Measurements from ENCODE around the gene DRAP1.
A peak's percentile ranks its signal among the peaks of the same experiment; 100 is the strongest.

Gene DRAP1

DNA sequence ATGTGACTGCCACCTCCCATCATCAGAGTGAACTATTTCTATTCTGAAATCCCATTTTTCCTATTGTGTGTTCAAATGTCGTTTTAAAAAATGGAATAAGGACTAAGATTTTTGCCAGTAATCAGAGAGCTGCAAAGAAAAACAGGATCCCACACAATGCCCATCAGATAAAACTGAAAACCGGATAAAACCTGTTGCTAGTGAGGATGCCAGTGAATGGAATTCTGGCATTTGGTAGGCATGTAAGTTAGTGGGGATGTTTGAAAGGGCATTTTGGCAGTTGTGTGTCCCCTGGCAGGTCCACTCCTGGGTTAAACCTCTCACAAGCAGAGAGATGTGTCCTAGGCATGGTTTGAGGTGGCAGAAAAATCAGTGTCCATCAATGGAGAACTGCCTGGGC, 6.2 kb downstream of the DRAP1 start:
- H3K4me3 Mint-ChIP-seq, result no peak overlapping the region
- H3K4me1 Mint-ChIP-seq (ENCODE audit: low read depth), result peaks cover 29% of the 10 kb centered on the region

DNA sequence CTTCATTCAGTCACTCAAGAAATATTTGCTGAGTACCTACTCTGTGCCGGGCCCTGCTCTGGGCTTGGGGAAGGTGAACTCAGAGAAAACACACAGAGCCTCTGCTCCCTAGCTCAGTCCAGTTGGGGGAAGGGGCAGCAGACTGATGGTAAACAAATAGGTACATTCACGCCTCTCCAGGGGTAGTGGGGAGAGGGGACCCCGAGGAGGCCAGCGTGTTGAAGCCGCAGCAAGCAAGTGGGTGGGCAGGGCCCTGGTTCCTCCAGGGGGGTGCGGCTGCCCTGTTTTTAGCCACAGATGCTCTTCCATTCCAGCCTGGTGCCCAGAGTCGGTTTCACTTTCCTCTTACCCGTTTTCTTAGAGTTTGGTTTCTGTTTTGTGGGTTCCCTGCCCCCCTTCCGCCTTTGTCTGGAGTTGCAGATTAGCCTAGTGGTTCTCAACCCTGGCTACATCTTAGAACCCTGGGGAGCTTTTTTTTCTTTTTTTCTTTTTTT, 8.7 kb downstream of the DRAP1 start:
- Mint-ChIP-seq H3K36me3 (ENCODE audit: low read depth) (peaks cover 9% of the 10 kb centered on the region), H3K4me3 (peak overlapping the region; percentile 70), H3K4me1 (ENCODE audit: low read depth) (peaks cover 31% of the 10 kb centered on the region), H3K27ac (peak overlapping the region; percentile 89), H3K9me3 (no peaks in the 10 kb centered on the region), H3K27me3 (ENCODE audit: low read depth) (no peaks in the 10 kb centered on the region)

More for the DNA sequence above, 6.2 kb downstream of the DRAP1 start:
- Mint-ChIP-seq H3K36me3 (ENCODE audit: low read depth) (peaks cover 19% of the 10 kb centered on the region), H3K9me3 (no peaks in the 10 kb centered on the region), H3K27me3 (ENCODE audit: low read depth) (no peaks in the 10 kb centered on the region), H3K27ac (peak overlapping the region; percentile 20)

DNA sequence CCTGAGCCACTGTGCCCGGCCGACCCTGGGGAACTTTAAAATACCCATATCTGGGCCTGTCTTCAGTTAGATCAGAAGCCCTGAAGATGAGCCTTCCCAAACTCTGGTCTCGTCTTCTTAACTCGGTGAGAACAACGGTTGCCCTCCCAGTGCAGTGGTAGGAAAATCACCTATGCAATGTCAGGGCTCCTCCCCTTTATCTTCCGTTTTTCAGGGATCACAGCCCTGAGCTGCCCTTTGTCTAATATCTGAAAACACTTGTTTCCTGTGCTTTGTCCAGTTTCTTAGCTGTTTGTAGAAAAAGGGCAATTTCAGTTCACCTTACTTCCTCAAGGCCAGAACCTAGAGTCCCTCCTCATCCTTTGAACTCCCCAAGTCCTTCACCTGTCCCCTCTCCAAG, 9.4 kb downstream of the DRAP1 start:
- Mint-ChIP-seq H3K36me3 (ENCODE audit: low read depth) (peaks cover 5% of the 10 kb centered on the region), H3K27me3 (ENCODE audit: low read depth) (no peaks in the 10 kb centered on the region), H3K4me3 (peak overlapping the region; percentile 70), H3K27ac (peak overlapping the region; percentile 89), H3K4me1 (ENCODE audit: low read depth) (peaks cover 31% of the 10 kb centered on the region), H3K9me3 (no peaks in the 10 kb centered on the region)

DNA sequence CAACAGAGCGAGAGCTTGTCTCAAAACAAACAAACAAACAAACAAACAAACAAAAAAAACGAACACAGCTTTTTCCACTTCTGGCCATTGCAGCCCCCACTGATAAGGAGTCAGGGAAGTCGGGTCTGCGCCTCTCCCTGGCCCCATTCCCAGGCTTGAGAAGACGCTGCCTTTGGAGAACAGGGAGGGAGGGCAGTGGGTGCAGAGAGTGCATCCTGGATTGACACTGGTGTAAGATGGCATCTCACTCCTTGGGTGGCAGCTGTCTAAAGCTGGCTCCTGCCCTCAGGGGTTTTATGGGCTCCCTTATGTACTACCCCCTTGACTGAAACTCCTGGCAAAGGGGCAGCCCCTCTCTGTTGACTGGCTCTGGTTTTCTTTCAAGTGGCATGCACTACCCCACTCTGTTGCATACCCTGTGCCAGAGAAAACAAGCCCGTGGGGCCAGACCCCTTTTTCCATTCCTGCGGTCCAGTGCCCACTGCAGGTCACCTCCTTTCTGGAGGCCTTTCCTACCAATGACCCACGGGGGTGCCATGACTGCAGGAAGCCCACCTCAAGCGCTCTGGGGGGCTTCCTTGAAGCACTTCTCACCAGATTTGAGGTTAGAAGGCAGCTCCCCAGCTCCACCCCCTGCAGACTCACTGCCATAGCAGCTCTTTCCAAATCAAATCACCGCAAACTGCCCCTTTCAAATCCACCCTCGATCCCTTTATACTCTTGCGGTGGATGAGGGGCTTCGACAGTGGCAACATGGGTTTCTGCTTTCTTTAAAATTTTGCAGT, 12.7 kb downstream of the DRAP1 start:
- Mint-ChIP-seq H3K4me3 (no peak overlapping the region), H3K9me3 (no peaks in the 10 kb centered on the region), H3K36me3 (ENCODE audit: low read depth) (peaks cover 4% of the 10 kb centered on the region), H3K27ac (peak overlapping the region; percentile 69), H3K4me1 (ENCODE audit: low read depth) (peaks cover 28% of the 10 kb centered on the region), H3K27me3 (ENCODE audit: low read depth) (no peaks in the 10 kb centered on the region)

DNA sequence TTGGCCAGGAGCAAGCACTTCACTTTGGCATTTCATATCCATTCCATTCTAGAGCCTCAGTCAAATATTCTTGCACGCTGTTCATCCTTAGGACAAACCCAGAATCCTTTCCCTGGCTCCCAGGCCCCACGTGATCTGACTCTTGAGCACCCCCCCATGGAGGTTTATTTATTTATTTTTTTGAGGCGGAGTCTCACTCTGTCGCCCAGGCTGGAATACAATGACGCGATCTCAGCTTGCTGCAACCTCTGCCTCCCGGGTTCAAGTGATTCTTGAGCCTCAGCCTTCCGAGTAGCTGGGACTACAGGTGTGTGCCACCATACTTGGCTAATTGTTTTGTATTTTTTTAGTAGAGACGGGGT, 13.3 kb downstream of the DRAP1 start:
- Mint-ChIP-seq H3K4me3 (no peak overlapping the region), H3K36me3 (ENCODE audit: low read depth) (peaks cover 1% of the 10 kb centered on the region), H3K27ac (no peak overlapping the region), H3K27me3 (ENCODE audit: low read depth) (peaks cover 4% of the 10 kb centered on the region), H3K9me3 (no peaks in the 10 kb centered on the region), H3K4me1 (ENCODE audit: low read depth) (peaks cover 23% of the 10 kb centered on the region)

DNA sequence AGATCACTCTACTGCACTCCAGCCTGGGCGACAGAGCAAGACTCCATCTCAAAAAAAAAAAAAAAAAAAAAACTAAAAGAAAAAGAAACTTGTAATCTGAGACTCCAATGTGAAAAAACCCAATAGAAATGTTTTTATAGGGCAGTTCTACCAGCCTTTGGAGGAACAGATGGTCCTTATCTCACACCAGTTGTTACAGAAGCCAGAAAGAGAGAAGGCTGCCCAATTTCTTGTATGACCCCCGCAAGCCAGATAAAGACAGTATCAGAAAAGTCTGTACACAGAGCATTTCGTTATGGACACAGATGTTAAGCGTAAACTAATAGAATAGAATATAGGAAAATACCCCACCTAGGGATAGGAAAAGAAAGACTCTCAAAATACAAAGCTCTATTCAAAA, 14.8 kb downstream of the DRAP1 start:
- H3K27me3 Mint-ChIP-seq (ENCODE audit: low read depth), result peaks cover 11% of the 10 kb centered on the region

DNA sequence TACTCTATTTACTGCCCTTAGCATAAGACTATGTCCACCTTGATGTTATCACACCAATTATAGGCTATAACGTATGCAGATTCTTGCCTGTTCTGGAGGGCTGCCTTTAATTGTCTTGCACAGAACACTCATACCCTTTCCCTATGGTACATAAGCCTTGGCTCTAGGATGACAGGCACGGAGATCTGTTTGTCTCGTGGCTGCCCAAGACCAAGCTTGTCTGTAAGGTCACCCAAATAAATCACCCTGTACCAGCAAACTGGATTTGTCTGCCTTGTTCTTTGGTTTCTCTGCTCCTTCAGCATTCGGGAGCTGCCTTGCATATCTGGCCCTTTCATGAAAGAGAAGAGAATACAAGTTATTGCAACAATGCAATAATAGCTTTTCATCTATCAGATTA, 18.5 kb downstream of the DRAP1 start:
- no peaks in the 10 kb centered on the region for H3K9me3 Mint-ChIP-seq
- H3K4me3 Mint-ChIP-seq, result no peak overlapping the region
- peaks cover 11% of the 10 kb centered on the region for H3K27me3 Mint-ChIP-seq (ENCODE audit: low read depth)
- no peaks in the 10 kb centered on the region for H3K36me3 Mint-ChIP-seq (ENCODE audit: low read depth)
- H3K27ac Mint-ChIP-seq, result no peak overlapping the region
- H3K4me1 Mint-ChIP-seq (ENCODE audit: low read depth), result no peaks in the 10 kb centered on the region

More for the DNA sequence above, 14.8 kb downstream of the DRAP1 start:
- H3K4me1 Mint-ChIP-seq (ENCODE audit: low read depth), result peaks cover 10% of the 10 kb centered on the region
- no peaks in the 10 kb centered on the region for H3K36me3 Mint-ChIP-seq (ENCODE audit: low read depth)
- no peak overlapping the region for H3K27ac Mint-ChIP-seq
- H3K9me3 Mint-ChIP-seq, result no peaks in the 10 kb centered on the region
- no peak overlapping the region for H3K4me3 Mint-ChIP-seq

DNA sequence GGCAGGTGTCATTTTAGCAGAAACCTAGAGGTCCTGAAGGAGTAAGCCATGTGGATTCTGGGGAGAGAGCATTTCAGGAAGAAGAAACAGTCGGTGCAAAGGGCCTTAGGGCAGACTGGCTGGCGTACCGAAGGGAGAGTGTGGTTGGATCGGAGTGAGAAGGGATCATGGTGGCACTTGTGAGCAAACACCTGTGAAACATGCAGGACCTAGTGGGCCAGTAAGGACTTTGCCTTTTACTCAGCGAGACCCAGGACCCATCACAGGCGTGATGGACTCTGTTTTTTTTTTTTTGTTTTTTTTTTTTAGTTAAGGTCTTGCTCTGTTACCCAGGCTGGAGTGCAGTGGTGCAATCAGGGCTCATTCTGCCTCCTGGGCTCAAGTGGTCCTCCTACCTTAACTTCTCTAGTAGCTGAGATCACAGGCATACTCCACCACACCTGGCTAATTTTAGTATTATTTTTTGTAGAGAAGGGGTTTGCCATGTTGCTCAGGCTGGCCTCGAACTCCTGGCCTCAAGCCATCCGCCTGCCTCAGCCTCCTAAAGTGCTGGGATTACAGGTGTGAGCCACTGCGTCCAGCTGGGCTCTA, 22.6 kb downstream of the DRAP1 start:
- H3K36me3 Mint-ChIP-seq (ENCODE audit: low read depth), result no peaks in the 10 kb centered on the region
- H3K27ac Mint-ChIP-seq, result no peak overlapping the region
- H3K9me3 Mint-ChIP-seq, result no peaks in the 10 kb centered on the region
- no peak overlapping the region for H3K4me3 Mint-ChIP-seq
- H3K27me3 Mint-ChIP-seq (ENCODE audit: low read depth), result peaks cover 11% of the 10 kb centered on the region
- no peaks in the 10 kb centered on the region for H3K4me1 Mint-ChIP-seq (ENCODE audit: low read depth)

DNA sequence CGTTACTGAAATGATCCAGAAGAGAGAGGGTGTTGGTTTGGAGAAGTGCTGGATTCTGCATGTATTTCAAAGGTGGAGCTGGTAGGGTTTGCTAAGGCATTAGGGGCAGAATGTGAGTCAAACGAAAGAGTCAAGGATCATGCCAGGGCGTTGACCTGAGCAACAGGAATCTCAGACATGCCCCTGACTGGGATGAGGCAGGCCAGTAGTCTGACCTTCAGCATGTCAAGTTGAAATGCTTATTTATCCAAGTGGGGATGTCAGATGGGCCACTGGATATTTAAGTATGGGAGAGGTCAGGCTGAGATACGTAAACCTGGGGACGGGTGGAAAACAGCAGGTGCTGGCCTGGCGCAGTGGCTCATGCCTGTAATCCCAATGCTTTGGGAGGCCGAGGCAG, 23.3 kb downstream of the DRAP1 start:
- no peak overlapping the region for H3K27ac Mint-ChIP-seq
- H3K4me3 Mint-ChIP-seq, result no peak overlapping the region
- no peaks in the 10 kb centered on the region for H3K36me3 Mint-ChIP-seq (ENCODE audit: low read depth)
- H3K27me3 Mint-ChIP-seq (ENCODE audit: low read depth), result peaks cover 7% of the 10 kb centered on the region
- H3K4me1 Mint-ChIP-seq (ENCODE audit: low read depth), result no peaks in the 10 kb centered on the region
- no peaks in the 10 kb centered on the region for H3K9me3 Mint-ChIP-seq

DNA sequence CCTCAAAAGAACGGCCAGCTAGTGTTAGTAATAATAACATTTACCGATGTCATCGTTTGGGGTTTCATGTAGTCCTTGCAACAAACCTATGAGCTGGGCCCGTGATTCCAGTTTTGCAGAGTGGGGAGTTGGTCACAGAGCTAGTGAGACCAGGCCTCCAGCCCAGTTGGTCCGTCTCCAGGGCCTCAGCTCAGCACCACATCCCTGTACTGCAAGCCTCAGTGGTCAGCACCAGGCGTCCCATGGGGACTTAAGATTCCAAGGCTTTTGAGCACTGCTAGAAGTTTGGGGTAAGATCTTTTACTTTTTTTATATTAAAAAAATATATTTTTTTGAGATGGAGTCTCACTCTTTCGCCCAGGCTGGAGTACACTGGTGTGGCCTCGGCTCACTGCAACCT, 25.0 kb downstream of the DRAP1 start:
- Mint-ChIP-seq H3K27ac (no peak overlapping the region), H3K4me3 (no peak overlapping the region), H3K36me3 (ENCODE audit: low read depth) (no peaks in the 10 kb centered on the region), H3K9me3 (no peaks in the 10 kb centered on the region), H3K27me3 (ENCODE audit: low read depth) (peaks cover 10% of the 10 kb centered on the region), H3K4me1 (ENCODE audit: low read depth) (no peaks in the 10 kb centered on the region)

DNA sequence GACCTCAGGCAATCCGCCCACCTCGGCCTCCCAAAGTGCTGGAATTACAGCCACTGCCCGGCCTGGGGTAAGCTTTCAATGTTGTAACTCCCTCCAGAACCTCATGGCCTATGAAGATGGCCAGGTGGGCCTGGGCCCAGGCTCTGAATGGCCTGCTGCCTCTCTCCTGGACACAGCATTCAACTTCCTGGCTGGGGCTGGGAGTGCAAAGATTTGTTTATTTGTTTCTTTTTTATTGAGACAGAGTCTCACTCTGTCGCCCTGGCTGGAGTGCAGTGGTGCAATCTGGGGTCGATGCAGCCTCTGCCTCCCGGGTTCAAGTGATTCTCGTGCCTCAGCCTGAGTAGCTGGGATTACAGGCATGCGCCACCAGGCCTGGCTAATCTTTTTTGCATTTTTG, 25.5 kb downstream of the DRAP1 start:
- no peaks in the 10 kb centered on the region for H3K9me3 Mint-ChIP-seq
- no peak overlapping the region for H3K4me3 Mint-ChIP-seq
- H3K36me3 Mint-ChIP-seq (ENCODE audit: low read depth), result no peaks in the 10 kb centered on the region
- H3K4me1 Mint-ChIP-seq (ENCODE audit: low read depth), result no peaks in the 10 kb centered on the region
- peaks cover 10% of the 10 kb centered on the region for H3K27me3 Mint-ChIP-seq (ENCODE audit: low read depth)
- H3K27ac Mint-ChIP-seq, result no peak overlapping the region

DNA sequence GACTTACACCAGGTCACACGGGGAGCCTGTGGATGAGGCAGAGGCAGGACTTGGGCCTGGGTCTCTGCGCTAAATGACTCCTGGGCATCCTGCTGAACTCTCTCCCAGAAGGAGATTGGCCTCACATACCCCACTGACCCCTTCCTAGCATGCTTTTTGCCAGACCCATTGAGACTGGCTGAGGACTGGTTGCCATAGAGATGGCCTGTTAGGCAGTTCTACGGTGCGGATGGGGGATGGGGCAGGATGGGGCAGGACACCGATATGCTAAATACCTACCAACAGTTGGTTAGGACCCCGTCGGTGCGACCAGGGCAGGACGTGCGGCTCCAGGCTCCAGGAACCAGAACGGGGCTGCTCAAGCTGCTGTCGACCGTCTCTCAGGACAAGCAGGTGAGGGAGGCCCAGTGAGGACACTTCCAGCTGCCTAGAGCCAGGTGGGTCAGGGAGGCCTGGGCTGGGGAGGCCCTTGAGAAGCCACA, 26.2 kb downstream of the DRAP1 start, which contains the start of gene TSGA10IP:
TSGA10IP (plus strand) TSS at position 51 of the 482 bp plus-strand sequence; CDS start at position 247, 196 bp downstream.
- peaks cover 10% of the 10 kb centered on the region for H3K27me3 Mint-ChIP-seq (ENCODE audit: low read depth)
- no peaks in the 10 kb centered on the region for H3K4me1 Mint-ChIP-seq (ENCODE audit: low read depth)
- no peak within 1 kb of the TSS for H3K4me3 Mint-ChIP-seq
- H3K9me3 Mint-ChIP-seq, result no peaks in the 10 kb centered on the region
- no peaks in the 10 kb centered on the region for H3K36me3 Mint-ChIP-seq (ENCODE audit: low read depth)
- H3K27ac Mint-ChIP-seq, result no peak within 1 kb of the TSS

DNA sequence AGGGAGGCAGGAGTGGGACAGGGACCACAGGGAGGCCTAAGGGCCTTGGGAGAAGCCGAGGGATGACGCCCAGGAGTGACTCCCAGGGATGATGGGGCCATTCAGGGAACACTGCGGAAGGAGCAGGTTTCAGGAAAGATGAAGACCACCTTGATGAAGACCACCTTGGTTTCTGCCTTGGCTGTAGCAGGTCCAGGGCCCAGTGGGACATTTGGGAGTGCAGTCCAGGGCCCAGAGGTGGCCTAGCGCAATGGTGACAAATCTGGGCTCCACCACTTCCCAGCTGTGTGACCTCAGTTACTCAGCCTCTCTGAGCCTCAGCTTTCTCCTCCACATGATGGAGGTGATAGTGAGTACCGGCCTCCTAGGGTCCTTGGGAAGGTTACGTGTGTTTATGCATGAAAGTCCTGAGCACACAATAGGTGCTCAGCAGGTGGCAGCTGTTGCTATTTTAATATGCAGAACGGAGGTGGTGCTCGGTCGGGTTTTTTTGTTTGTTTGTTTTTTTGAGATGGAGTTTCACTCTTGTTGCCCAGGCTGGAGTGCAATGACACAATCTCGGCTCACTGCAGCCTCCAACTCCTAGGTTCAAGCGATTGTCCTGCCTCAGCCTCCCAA, 26.8 kb downstream of the DRAP1 start:
- Mint-ChIP-seq H3K27ac (no peak overlapping the region), H3K4me3 (no peak overlapping the region), H3K36me3 (ENCODE audit: low read depth) (no peaks in the 10 kb centered on the region), H3K4me1 (ENCODE audit: low read depth) (no peaks in the 10 kb centered on the region), H3K9me3 (no peaks in the 10 kb centered on the region), H3K27me3 (ENCODE audit: low read depth) (peaks cover 12% of the 10 kb centered on the region)

DNA sequence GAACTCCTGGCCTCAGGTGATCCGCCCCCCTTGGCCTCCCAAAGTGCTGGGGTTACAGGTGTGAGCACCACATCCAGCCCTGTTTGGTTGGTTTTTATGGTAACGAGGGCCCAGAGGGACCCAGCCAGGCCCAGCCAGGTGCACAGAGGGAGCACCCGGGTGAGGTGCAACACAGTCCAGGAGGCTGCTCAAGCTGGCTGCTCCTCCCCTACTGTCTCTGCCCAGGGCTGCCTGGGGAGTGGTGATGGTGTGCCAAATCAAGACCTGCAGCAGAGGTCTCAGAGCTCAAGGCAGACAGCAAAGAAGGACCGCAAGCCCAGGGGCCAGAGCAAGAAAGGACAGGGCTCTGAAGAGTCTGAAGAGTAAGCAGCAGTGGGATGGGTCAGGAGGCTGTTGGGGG, 27.4 kb downstream of the DRAP1 start:
- H3K27me3 Mint-ChIP-seq (ENCODE audit: low read depth), result peaks cover 13% of the 10 kb centered on the region
- no peaks in the 10 kb centered on the region for H3K36me3 Mint-ChIP-seq (ENCODE audit: low read depth)
- H3K9me3 Mint-ChIP-seq, result no peaks in the 10 kb centered on the region
- H3K27ac Mint-ChIP-seq, result no peak overlapping the region
- no peak overlapping the region for H3K4me3 Mint-ChIP-seq
- no peaks in the 10 kb centered on the region for H3K4me1 Mint-ChIP-seq (ENCODE audit: low read depth)

DNA sequence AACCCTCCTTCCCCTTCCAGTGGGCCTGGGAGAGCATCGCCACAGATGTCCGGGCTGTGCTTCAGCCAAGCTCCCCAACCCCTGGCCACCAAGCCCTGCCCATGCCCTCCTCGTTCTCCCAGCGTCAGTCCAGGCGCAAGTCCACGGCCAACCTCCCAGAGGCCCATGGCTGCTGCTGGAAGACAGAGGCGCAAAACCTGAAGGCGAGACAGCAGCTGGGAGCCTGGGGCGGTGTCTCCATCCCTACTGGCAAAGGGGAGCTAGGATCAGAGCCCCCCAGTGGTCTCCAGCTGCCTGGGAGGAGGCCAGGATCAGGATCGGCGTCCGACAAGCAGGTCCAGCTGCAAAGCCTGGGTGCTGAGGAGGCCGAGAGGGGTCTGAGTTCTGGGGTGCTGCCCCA, 27.9 kb downstream of the DRAP1 start:
- Mint-ChIP-seq H3K27me3 (ENCODE audit: low read depth) (peaks cover 13% of the 10 kb centered on the region), H3K4me3 (no peak overlapping the region)

More for the DNA sequence above, 27.9 kb downstream of the DRAP1 start:
- Mint-ChIP-seq H3K4me1 (ENCODE audit: low read depth) (no peaks in the 10 kb centered on the region), H3K36me3 (ENCODE audit: low read depth) (no peaks in the 10 kb centered on the region), H3K27ac (no peak overlapping the region), H3K9me3 (no peaks in the 10 kb centered on the region)

All from T-helper 1 cell treated with Interleukin-12 subunit alpha and Interleukin-12 subunit beta and Interleukin-4 antibody, amounts not matched to agents 30 μg/mL and 1 μg/mL, for 36 hours (primary cell).